ENCODE measurements around the gene OTP. TPM values are rescaled to one million over a fixed set of nuclear protein-coding genes. Genes with fewer than 3 reads are reported as not detected.

The OTP gene
- total RNA-seq, 1 donor from 2014 or later, result not detected

GRCh38 chr5:77649776-77650175 lies 11.3 kb upstream of the OTP start:
- TF ChIP-seq CTCF (IDR thresholded peaks at IDR 0.05; ENCODE audit: unreplicated experiment), result no peak
- no peak for DNase-seq (ENCODE audit: low spot score)
- no peaks in the 10 kb centered on the region for H3K9me3 Mint-ChIP-seq (ENCODE audit: unreplicated experiment)

GRCh38 chr5:77645995-77646639 lies 7.6 kb upstream of the OTP start:
- Mint-ChIP-seq H3K36me3 (ENCODE audit: low read depth, unreplicated experiment) (no peaks in the 10 kb centered on the region), H3K9me3 (ENCODE audit: unreplicated experiment) (no peaks in the 10 kb centered on the region), H3K27ac (ENCODE audit: unreplicated experiment) (no peak overlapping the region), H3K27me3 (ENCODE audit: unreplicated experiment) (peaks cover 27% of the 10 kb centered on the region), H3K4me3 (ENCODE audit: unreplicated experiment) (no peak overlapping the region), H3K4me1 (ENCODE audit: unreplicated experiment) (peaks cover 13% of the 10 kb centered on the region)
- no peak for DNase-seq (ENCODE audit: low spot score)
- no peak for TF ChIP-seq CTCF (IDR thresholded peaks at IDR 0.05; ENCODE audit: unreplicated experiment)

More at GRCh38 chr5:77649776-77650175, 11.3 kb upstream of the OTP start:
- Mint-ChIP-seq H3K4me3 (ENCODE audit: unreplicated experiment) (no peak overlapping the region), H3K27ac (ENCODE audit: unreplicated experiment) (no peak overlapping the region), H3K4me1 (ENCODE audit: unreplicated experiment) (peaks cover 2% of the 10 kb centered on the region), H3K27me3 (ENCODE audit: unreplicated experiment) (peaks cover 9% of the 10 kb centered on the region), H3K36me3 (ENCODE audit: low read depth, unreplicated experiment) (no peaks in the 10 kb centered on the region)

DNA sequence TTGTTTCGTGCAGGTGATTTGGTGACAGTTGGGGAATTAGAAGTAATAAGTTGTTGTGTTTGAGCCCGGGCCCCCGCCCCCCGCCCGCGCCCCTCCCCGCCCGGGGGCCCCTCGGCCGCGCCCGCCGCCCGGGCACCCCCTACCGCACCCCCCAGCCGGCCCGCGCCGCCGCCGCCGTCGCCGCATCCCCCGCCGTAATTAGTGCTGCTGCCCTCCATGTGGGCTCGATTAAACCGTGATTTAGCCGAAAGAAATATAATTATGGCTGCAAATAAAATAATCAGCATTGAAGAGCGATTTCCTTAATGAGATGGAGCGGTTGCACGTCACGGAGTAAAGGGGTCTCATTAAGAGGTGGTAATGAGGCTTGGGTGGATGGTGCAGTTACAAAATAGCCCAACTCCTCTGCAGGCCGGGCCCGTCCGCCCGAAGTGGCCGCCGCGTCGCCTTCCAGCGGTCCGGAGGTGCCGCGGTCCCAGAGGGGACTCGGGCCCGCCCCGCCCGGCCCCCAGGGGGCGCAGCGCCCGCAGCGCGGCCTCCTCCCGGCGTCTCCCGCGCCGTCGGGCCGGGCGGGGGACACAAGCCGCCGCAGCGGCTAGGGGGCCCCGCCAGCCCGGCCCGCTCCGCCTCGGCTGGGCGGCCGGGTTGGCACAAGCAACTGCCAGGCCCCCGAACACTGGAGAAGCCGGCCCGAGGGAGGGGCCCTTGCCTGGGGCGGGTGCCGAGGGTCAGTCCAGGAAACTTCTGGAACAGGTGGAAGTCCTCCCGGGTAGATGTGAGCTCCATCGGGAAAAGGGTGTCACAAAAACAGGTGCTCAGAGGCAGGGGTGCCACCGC lies 6.9 kb upstream of the OTP start:
- Mint-ChIP-seq H3K4me1 (ENCODE audit: unreplicated experiment) (peaks cover 15% of the 10 kb centered on the region), H3K27me3 (ENCODE audit: unreplicated experiment) (peaks cover 34% of the 10 kb centered on the region), H3K36me3 (ENCODE audit: low read depth, unreplicated experiment) (no peaks in the 10 kb centered on the region), H3K9me3 (ENCODE audit: unreplicated experiment) (no peaks in the 10 kb centered on the region), H3K4me3 (ENCODE audit: unreplicated experiment) (peak overlapping the region; percentile 71), H3K27ac (ENCODE audit: unreplicated experiment) (no peak overlapping the region)
- DNase-seq (ENCODE audit: low spot score), result peak; percentile 83
- peak; percentile 70 for TF ChIP-seq CTCF (IDR thresholded peaks at IDR 0.05; ENCODE audit: unreplicated experiment)

GRCh38 chr5:77644371-77645157 lies 6.1 kb upstream of the OTP start:
- Mint-ChIP-seq H3K27me3 (ENCODE audit: unreplicated experiment) (peaks cover 40% of the 10 kb centered on the region), H3K4me3 (ENCODE audit: unreplicated experiment) (peak overlapping the region; percentile 71), H3K4me1 (ENCODE audit: unreplicated experiment) (peaks cover 19% of the 10 kb centered on the region), H3K36me3 (ENCODE audit: low read depth, unreplicated experiment) (peaks cover 3% of the 10 kb centered on the region), H3K27ac (ENCODE audit: unreplicated experiment) (no peak overlapping the region), H3K9me3 (ENCODE audit: unreplicated experiment) (no peaks in the 10 kb centered on the region)
- TF ChIP-seq CTCF (IDR thresholded peaks at IDR 0.05; ENCODE audit: unreplicated experiment), result no peak
- peak; percentile 24 for DNase-seq (ENCODE audit: low spot score)

All from endothelial cell (in vitro differentiated cells).